HAP-1 (cell line): ENCODE measurements around the gene MRPS18A.

ENCODE experiments used
- DNase-seq, 2 experiments: peaks; one replicate each; pipeline ENCODE4 v3.0.0-alpha.2; 2016 to 2020; ENCODE audit warnings: low spot score in 2 of 2
- H3K27me3 ChIP-seq: fragments of 250-450 bp; sonication (Bioruptor Pico); 2 replicates; pipeline ENCODE4 v1.5.1; 2020; ENCODE audit warnings: low read depth, mild to moderate bottlenecking, moderate library complexity
- H3K36me3 ChIP-seq: fragments of 250-450 bp; sonication (Bioruptor Pico); replicated peaks from 2 replicates; pipeline ENCODE4 v1.5.1; 2020; ENCODE audit warnings: mild to moderate bottlenecking
- H3K4me1 ChIP-seq: fragments of 250-450 bp; sonication (Bioruptor Pico); 2 replicates; pipeline ENCODE4 v1.5.1; 2020; ENCODE audit warnings: mild to moderate bottlenecking
- H3K4me3 ChIP-seq: fragments of 250-450 bp; sonication (Bioruptor Pico); 2 replicates; pipeline ENCODE4 v1.5.1; 2020; ENCODE audit warnings: mild to moderate bottlenecking, moderate library complexity
- H3K9me3 ChIP-seq: fragments of 250-450 bp; sonication (Bioruptor Pico); 2 replicates; pipeline ENCODE4 v1.5.1; 2020; ENCODE audit warnings: mild to moderate bottlenecking, moderate library complexity
- in situ Hi-C: fragments of 300-500 bp; cut with MboI; formaldehyde crosslinking; loops from 3 replicates; pipeline ENCODE4 v1.14.3; 2020; ENCODE audit warnings: low sequenced_read_pairs, inconsistent platforms, mixed read lengths

The MRPS18A gene

DNA sequence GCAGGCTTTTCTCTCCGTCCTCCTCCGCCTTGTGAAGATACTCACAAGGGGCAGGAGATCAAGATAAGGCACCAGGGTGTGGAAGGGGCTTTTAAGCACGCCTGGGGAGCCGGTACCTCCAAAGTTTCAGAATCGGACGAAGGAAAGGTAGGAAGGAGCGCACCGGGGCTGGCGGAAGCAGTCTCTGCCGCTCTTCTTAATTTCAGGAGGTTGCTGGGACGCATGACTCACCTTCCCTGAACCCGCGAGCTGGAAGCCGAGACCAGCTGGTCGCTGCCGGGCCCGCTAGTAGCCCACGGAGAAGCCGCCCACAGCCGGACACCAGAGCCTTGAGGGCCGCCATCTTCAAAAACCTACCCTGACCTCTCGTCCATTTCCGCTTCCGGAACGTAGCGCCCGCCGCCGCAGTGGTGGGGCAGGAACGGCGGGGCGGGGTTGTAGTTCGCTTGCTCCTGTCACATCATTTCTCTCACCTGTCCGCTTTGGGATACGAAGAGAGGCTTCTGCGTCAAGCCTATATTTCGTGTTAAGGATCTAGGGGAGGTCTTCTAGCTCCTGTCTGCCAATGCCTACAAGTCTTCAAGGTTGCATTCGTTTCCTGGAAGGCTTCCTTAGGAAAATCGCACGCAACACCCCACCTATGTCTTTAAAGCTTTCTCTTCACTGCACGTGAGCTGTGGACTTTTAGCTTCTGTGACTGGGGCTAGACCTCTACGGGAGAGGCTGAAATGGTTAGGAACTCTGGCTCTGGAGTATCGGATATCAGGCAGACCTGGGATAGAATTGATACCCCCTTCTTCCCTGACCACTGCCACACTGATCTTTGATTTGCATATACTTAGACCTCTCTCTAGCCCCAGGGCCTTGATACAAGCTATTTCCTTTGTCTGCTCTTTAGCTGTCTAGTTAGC is at the start of gene MRPS18A:
MRPS18A (minus strand) TSS at position 355 of the 911 bp plus-strand sequence; CDS start at position 343, 12 bp downstream.
- peak; percentile 77 to 86 for DNase-seq
- H3K27me3 ChIP-seq: no peaks in the 10 kb centered on the region
- in situ Hi-C loops: no loop called here
- no peaks in the 10 kb centered on the region; the same call in 1 of the 2 replicates for H3K9me3 ChIP-seq
- H3K4me1 ChIP-seq: peaks cover 14% of the 10 kb centered on the region
- peak within 1 kb of the TSS; percentile 70 for H3K4me3 ChIP-seq
- no peaks in the 10 kb centered on the region for H3K36me3 ChIP-seq

- no peaks in the 10 kb centered on the region for H3K4me1 ChIP-seq
Observed at GRCh38 chr6:43736844-43737243, 49.3 kb upstream of the MRPS18A start.

GRCh38 chr6:43736211-43736786 is 48.7 kb upstream of the MRPS18A start:
- Histone ChIP-seq H3K9me3 (no peaks in the 10 kb centered on the region; the same call in 1 of the 2 replicates), H3K4me3 (no peak overlapping the region), H3K27me3 (no peaks in the 10 kb centered on the region), H3K4me1 (no peaks in the 10 kb centered on the region), H3K36me3 (no peaks in the 10 kb centered on the region)
- DNase-seq: no peak
- in situ Hi-C loops: no loop called here

More at GRCh38 chr6:43736844-43737243, 49.3 kb upstream of the MRPS18A start:
- H3K4me3 ChIP-seq: no peak overlapping the region
- no peaks in the 10 kb centered on the region for H3K36me3 ChIP-seq
- no peaks in the 10 kb centered on the region for H3K27me3 ChIP-seq
- no peak for DNase-seq
- H3K9me3 ChIP-seq: no peaks in the 10 kb centered on the region
- in situ Hi-C loops: no loop called here

- Histone ChIP-seq H3K4me3 (no peak overlapping the region), H3K27me3 (no peaks in the 10 kb centered on the region), H3K9me3 (peaks cover 5% of the 10 kb centered on the region; the same call in 1 of the 2 replicates), H3K4me1 (no peaks in the 10 kb centered on the region), H3K36me3 (no peaks in the 10 kb centered on the region)
- in situ Hi-C loops: no loop called here
- DNase-seq: no peak
Observed at GRCh38 chr6:43735642-43736199, 48.1 kb upstream of the MRPS18A start.

GRCh38 chr6:43734294-43734665 is 46.7 kb upstream of the MRPS18A start:
- in situ Hi-C loops: no loop called here
- Histone ChIP-seq H3K4me3 (no peak overlapping the region), H3K4me1 (no peaks in the 10 kb centered on the region), H3K27me3 (no peaks in the 10 kb centered on the region), H3K36me3 (no peaks in the 10 kb centered on the region), H3K9me3 (peaks cover 10% of the 10 kb centered on the region; the same call in 1 of the 2 replicates)
- DNase-seq: no peak

DNA sequence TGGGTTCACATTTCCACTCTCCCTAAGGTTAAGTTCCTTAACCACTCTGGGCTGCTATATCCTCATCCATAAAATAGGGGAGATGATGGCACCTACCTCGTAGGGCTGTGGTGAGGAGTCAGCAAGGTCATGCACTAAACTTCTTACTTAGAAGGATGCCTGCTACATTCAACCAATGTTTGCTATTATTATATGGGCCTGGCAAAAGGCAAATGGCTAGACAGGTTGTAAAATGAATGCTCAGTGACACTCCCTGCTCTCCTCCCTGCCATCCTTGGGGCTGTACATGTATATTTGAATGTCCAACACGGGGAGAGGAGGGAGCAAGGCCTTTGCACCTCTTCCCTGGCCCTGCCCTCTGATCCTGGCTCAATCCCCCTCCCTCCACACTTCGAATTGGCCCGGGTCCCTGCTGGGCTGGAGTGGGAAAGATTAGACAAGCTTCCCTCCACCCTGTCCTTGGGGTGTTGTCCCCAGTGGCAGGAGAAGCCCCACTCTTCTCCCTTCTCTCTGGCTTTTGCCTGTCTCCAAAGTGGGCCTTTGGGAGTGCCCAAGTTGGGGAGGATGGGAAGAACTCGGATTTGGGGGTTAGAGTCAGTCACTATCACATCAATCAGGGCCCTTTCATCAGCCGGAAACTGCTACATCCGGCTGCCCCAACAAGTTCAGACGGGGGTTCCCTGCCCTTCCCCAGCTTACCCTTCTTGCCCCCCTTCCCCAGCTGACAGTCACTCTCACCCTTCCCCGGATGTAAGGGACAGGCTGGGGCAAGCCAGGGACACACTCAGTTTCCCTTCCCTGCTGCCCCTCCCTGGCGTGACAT is 46.1 kb upstream of the MRPS18A start:
- in situ Hi-C loops: no loop called here
- Histone ChIP-seq H3K36me3 (no peaks in the 10 kb centered on the region), H3K4me3 (no peak overlapping the region), H3K27me3 (no peaks in the 10 kb centered on the region), H3K4me1 (no peaks in the 10 kb centered on the region), H3K9me3 (peaks cover 10% of the 10 kb centered on the region; the same call in 1 of the 2 replicates)
- no peak for DNase-seq

GRCh38 chr6:43730634-43731033 is 43.0 kb upstream of the MRPS18A start:
- DNase-seq: no peak
- Histone ChIP-seq H3K36me3 (no peaks in the 10 kb centered on the region), H3K4me3 (no peak overlapping the region), H3K4me1 (no peaks in the 10 kb centered on the region), H3K27me3 (no peaks in the 10 kb centered on the region), H3K9me3 (peaks cover 10% of the 10 kb centered on the region; the same call in 1 of the 2 replicates)
- in situ Hi-C loops: no loop called here

GRCh38 chr6:43729537-43729936 is 41.9 kb upstream of the MRPS18A start:
- no peaks in the 10 kb centered on the region for H3K4me1 ChIP-seq
- no peaks in the 10 kb centered on the region for H3K36me3 ChIP-seq
- no peak for DNase-seq
- no peaks in the 10 kb centered on the region for H3K27me3 ChIP-seq
- no peak overlapping the region for H3K4me3 ChIP-seq
- in situ Hi-C loops: no loop called here
- H3K9me3 ChIP-seq: peaks cover 10% of the 10 kb centered on the region; the same call in 1 of the 2 replicates

GRCh38 chr6:43728586-43728985 is 41.0 kb upstream of the MRPS18A start:
- in situ Hi-C loops: no loop called here

DNA sequence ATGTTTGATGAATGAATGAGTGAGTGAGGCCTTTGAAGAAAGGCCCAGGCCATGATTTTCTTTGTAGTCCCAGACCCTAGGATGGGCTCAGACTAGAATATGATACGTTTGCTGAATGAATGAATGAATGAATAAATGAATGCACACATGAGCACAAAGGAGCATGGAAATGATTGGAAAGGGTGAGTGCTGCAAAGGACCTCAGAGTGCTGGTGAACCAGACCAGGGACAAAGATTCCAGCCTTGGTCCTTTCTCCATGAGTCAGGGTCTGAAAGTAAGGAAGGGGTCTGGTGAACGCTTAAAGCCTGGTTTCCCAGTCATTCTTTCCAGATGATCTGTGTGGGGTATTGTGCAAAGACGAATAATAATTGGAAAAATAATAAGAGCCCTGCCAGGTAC is 40.0 kb upstream of the MRPS18A start:
- no peak for DNase-seq
- no peaks in the 10 kb centered on the region for H3K27me3 ChIP-seq
- no peaks in the 10 kb centered on the region for H3K4me1 ChIP-seq
- in situ Hi-C loops: no loop called here
- no peak overlapping the region for H3K4me3 ChIP-seq
- H3K36me3 ChIP-seq: no peaks in the 10 kb centered on the region
- H3K9me3 ChIP-seq: peaks cover 10% of the 10 kb centered on the region; the same call in 1 of the 2 replicates

More at GRCh38 chr6:43728586-43728985, 41.0 kb upstream of the MRPS18A start:
- no peaks in the 10 kb centered on the region for H3K27me3 ChIP-seq
- no peak overlapping the region for H3K4me3 ChIP-seq
- peaks cover 10% of the 10 kb centered on the region; the same call in 1 of the 2 replicates for H3K9me3 ChIP-seq
- no peaks in the 10 kb centered on the region for H3K36me3 ChIP-seq
- no peaks in the 10 kb centered on the region for H3K4me1 ChIP-seq
- DNase-seq: no peak

DNA sequence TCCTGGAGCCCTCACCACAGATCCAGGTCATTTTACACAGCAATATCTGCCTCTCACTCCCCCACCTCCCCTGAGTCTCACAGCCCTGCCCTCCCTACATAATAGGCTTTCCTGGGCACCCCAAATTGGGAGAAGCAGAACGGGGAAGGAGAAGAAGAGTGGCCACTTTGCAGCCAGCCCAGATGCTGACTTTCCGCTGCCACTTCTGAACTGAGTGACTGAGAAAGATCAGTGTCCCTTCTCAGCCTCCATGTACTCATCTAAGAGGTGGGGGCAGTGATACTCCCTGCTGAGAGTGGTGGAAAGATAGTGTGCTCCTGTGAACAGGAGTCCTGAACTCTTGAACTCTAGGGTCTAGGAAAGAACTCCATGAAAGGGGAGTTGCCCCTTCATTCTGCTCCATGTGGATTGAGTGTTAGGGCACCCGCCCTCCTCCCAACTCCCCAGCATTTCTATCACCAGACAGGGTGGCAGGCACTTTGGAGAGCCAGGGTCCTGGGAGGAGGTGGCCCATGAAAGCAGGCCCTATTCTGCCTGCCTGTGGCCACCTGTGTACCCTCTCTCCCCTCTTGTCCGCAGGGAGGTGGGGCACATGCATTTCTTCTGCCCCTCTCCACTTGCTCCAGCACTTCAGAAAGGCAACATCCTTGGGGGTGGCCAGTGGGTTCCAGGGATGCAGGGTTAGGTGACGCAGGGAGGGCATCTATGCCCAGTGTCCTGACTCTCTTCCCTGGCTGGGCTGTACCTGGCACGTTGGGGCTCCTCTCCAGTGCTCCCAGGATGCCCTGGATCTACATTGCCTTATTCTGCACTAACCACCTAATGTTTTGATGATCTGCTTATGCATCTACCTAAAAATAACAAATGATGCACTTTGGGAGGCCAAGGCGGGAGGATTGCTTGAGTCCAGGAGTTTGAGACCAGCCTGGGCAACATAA is 38.3 kb upstream of the MRPS18A start:
- Histone ChIP-seq H3K9me3 (peaks cover 6% of the 10 kb centered on the region; the same call in 1 of the 2 replicates), H3K36me3 (no peaks in the 10 kb centered on the region), H3K4me1 (no peaks in the 10 kb centered on the region), H3K27me3 (no peaks in the 10 kb centered on the region), H3K4me3 (no peak overlapping the region)
- in situ Hi-C loops: no loop called here
- no peak for DNase-seq

- peak in 1 of 2 experiments; percentile 49 for DNase-seq
- no peaks in the 10 kb centered on the region for H3K27me3 ChIP-seq
- H3K9me3 ChIP-seq: no peaks in the 10 kb centered on the region; the same call in 1 of the 2 replicates
- no peaks in the 10 kb centered on the region for H3K4me1 ChIP-seq
- in situ Hi-C loops: no loop called here
- H3K4me3 ChIP-seq: no peak overlapping the region
- H3K36me3 ChIP-seq: no peaks in the 10 kb centered on the region
Observed at GRCh38 chr6:43724914-43725642, 37.5 kb upstream of the MRPS18A start.
